CD4-positive, alpha-beta T cell treated with Interleukin-21 for 1 hour (primary cell): Measurements from ENCODE around the gene MMS19.
"Not testable (repeated sequence)": the region's sequence is repeated elsewhere in the genome, so short reads cannot be mapped to it uniquely, and the experiment has no call there.

Source experiments
- DNase-seq: peaks from one replicate; pipeline ENCODE4 v3.0.0-alpha.2; 2020

MMS19 gene

DNA sequence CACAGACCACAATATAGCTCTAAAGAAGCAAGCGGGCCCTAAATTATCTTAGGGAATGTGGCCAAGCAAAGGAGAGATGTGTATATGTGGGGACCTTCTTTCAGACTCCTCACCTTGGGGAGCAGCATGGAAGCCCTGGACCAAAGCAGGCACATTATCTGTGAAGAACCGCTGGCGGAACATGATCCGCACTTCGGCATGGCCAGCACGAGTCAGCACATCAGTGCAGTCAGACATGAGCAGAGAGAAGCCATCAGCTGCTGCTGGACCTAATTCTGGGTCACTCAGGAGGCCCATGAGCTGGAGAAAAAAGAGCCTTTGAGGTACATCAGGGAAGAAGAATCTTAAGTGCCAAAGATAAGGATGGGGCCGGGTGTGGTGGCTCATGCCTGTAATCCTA, 38.3 kb downstream of the MMS19 start:
- no peak for DNase-seq

- DNase-seq, result no peak
Measured at GRCh38 chr10:97459111-97459510, 39.1 kb downstream of the MMS19 start.

DNA sequence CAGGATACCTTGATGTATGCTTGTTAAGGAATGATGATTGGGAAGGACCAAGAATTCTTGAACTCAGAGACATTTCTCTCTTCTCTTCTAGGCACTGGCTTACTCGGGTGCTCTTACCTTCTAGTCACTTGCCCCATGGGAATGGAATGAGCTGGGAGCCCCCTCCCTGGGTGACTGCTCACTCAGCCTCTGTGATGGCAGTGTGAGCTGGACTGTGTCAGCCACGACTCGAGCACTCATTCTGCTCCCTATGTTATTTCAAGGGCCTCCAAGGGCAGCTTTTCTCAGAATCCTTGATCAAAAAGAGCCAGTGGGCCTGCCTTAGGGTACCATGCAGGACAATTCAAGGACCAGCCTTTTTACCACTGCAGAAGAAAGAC, 41.5 kb downstream of the MMS19 start:
- no peak for DNase-seq

DNA sequence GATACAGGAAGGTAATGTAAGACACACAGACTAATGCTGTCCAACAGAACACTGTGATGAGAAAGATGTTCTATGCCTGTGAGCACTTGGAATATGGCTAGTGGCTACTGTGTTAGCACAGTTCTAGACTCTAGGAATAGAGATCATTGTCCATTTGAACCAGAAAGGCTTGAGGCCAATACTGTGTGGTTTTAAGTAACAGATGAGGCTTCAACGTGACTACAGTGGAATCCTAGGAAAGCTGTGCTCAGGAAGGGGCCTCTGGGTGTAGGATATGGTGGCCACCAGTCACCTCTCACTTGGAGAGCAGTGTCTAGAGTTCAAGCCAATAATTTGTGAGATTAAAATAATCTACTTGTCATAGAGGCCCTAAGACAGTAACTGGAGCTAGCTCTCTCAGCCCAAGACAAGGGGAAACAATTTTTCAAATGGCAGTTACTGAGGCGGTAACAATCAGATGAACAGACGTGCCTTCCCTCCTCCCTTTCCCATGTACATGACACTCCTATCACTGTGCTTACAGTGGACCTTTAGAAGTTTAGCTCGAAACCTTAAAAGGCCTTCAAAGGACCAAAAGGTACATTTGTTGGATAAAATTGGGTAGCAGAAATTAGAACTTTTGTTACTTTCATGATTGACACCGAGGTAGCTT, 42.1 kb downstream of the MMS19 start:
- no peak for DNase-seq

- no peak for DNase-seq
Measured at GRCh38 chr10:97454330-97455036, 43.7 kb downstream of the MMS19 start.

- no peak for DNase-seq
Measured at GRCh38 chr10:97452352-97452751, 45.9 kb downstream of the MMS19 start.

DNA sequence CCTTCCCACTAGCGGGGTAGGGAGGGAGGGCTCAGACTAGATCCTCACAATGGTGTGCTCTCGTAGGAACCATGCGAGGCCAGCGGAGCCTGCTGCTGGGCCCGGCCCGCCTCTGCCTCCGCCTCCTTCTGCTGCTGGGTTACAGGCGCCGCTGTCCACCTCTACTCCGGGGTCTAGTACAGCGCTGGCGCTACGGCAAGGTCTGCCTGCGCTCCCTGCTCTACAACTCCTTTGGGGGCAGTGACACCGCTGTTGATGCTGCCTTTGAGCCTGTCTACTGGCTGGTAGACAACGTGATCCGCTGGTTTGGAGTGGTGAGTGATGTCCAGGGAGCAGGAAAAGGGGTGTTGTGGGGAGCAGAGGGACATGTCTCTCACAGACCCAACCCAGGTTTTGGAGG, 46.6 kb downstream of the MMS19 start:
- no peak for DNase-seq

DNA sequence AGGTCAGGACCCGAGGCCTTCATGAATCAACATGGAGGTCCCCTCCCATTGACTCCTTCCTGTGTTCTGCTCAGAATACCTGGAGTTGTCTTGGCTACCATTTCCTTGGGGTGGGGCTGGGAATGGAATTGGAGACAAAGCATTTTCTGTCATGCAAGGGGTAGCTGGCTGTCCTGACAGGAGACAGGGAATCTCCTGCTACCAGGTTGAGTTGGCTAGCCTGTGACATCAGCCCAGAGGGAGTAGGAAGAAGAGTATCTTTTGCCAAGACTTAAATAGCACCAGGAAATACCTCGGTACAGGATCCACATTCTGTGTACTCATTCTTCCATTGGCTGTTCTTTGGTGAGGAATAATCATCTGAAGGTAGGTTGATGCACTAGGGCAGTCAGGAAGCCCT, 47.4 kb downstream of the MMS19 start:
- DNase-seq, result no peak

DNA sequence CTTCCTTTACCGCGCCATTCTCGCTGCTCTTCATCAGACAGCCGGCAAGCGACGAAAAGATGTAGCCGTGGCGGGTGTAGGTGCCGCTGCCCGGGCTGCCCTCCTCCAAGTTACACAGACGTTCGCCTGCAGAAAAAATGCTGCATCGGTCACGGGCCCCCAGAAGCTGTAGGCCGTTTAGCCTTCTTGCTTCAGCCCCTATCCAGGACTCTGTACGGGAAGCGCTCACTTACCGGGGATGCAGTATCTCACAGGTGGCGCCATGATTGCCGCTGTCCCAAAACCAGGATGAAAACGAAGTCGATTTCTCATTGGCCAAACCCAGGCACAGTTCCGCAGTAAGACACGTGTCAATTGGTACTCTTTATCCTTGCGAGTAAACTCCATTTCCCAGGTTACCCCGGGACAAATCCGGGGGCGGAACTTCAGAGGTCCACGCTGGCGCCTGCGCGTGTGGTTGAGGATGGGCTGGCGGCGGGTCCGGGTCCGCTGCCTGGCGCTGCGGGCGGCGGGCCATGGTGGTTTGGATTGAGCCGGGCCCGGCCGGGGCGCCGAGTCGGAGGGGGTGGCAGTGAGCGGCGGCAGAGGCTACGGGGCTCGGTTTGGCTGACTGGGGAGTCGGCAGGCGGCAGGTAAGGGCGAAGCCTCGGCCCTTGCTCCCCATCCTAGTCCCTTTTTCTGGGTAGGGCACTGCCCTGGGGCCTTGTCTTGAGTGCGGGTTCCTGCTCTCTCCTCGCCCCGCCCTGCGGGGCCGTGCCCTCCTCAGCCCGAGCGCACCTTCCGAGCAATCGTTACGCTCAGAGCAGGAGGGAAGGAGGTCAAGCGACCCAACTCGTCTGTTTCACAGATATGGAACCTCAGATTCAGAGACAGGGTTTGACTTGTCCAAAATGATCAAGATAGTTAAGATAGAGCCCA, 52.2 kb downstream of the MMS19 start, which contains the start of the genes EXOSC1 and ZDHHC16:
TSS of gene EXOSC1 (minus strand) at position 285 of the 918 bp plus-strand sequence. CDS start at position 264, 21 bp downstream.
TSS of gene ZDHHC16 (plus strand) at position 454 of the 918 bp plus-strand sequence. CDS start 5,501 bp downstream, outside the sequence.
- peak; percentile 94 for DNase-seq

DNA sequence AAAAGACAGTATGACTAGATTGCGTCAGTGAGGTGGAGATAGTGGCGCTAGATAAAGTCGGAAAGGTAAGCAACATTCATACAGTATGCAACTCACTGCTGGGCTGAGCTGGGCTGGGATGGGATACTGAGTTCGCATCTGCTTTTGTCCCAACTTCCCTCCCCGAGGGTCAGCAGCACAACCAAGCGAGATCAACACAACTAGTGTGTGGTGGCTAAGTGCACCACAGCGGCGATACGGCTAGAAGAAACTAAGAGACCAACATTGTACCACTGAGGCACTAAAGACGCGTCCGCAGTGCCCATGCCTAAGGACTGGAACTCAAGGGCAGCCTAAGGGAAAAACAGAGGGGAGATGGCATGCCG, 52.9 kb downstream of the MMS19 start:
- DNase-seq, result no peak

- DNase-seq, result no peak
Measured at GRCh38 chr10:97444212-97444611, 54.0 kb downstream of the MMS19 start.

DNA sequence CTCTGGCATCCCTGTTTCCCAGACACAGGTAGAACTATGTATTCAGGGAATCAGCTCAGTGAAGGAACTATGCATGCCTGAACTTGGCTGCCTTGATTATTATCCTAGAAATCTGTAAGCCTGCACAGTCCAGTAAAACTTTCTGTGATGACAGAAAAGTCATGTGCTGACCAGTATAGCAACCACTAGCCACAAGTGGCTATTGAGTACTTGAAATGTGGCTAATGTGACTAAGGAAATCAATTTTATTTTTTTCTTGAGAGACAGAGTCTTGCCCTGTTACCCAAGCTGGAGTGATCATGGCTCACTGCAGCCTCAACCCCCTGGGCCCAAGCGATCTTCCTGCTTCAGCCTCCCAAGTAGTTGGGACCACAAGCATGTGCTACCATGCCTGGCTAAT, 55.9 kb downstream of the MMS19 start:
- DNase-seq, result no peak

DNA sequence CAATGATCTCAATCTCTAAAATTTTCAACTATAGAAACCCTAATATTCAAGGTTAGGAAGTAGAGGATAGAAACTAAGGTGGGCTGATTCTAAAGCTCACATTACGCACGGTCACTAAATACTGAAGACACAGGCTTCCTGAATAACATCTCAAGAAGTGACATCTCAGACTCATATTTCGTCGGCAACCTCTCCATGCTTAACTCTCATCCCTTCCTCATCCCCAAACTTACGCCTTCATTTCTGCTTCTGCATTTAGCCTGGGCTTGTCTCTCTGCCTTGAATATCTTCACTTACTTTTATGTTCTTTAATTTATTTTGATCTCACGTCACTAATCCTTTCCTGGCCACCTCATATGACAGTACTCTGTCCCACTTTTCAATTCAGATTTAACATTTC, 63.0 kb downstream of the MMS19 start:
- DNase-seq, result no peak

DNA sequence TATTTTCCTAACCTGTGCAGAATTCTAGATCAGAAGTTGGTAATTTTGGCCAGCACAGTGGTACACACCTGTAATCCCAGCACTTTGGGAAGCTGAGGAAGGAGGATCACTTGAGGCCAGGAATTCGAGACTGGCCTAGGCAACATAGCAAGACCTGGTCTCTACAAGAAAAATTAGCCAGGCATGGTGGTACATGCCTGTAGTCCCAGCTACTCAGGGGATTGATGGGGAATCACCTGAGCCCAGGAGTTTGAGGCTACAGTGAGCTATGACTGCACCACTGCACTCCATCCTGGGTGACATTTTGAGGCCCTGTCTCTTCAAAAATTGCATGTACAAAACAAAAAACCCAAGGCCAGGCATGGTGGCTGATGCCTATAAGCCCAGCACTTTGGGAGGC, 63.7 kb downstream of the MMS19 start:
- DNase-seq, result no peak

- no peak for DNase-seq
Measured at GRCh38 chr10:97434055-97434454, 64.2 kb downstream of the MMS19 start.

- peak; percentile 49 for DNase-seq
Measured at GRCh38 chr10:97428572-97428981, 69.6 kb downstream of the MMS19 start.

GRCh38 chr10:97427571-97428179, 70.5 kb downstream of the MMS19 start:
- peak; percentile 57 for DNase-seq

- DNase-seq, result no peak
Measured at GRCh38 chr10:97426776-97427570, 71.2 kb downstream of the MMS19 start.

GRCh38 chr10:97425964-97426775, 72.1 kb downstream of the MMS19 start, which contains the start of gene PGAM1:
PGAM1 (plus strand) TSS chr10:97426191; CDS start chr10:97426308, 117 bp downstream.
- peak; percentile 97 for DNase-seq

GRCh38 chr10:97423757-97424098, 74.5 kb downstream of the MMS19 start:
- not testable (repeated sequence) for DNase-seq

- no peak for DNase-seq
Measured at GRCh38 chr10:97416565-97416964, 81.7 kb downstream of the MMS19 start.
